ENCODE measurements around the gene HPCAL4. TPM values are rescaled to one million over a fixed set of nuclear protein-coding genes. Genes with fewer than 3 reads are reported as not detected.

Gene HPCAL4
- total and polyA plus RNA-seq, 7 experiments from 2014 or later, result 2.9 to 49.0 (median 12.0) TPM

GRCh38 chr1:39711104-39711965 lies 20.1 kb upstream of the HPCAL4 start:
- H3K4me3 ChIP-seq (ENCODE audit: low read length), result no peak overlapping the region
- no peak overlapping the region for H3K27ac ChIP-seq (ENCODE audit: low read depth, low read length)
- ChIA-PET CTCF (interaction anchor here (0.7 kb wide), 1 partner anchor 302 kb away, joined by 3 read pairs; no protein-coding TSS in a partner anchor), POLR2A (interaction anchor here (1.3 to 1.4 kb wide), 2 partner anchors 20 to 38 kb away, joined by 3 read pairs; partner anchors contain the start of gene HPCAL4)
- no peaks in the 10 kb centered on the region for H3K27me3 ChIP-seq (ENCODE audit: control insufficient read depth in 2 of 2, insufficient read depth in 2 of 2, low read length in 2 of 2)
- Mint-ChIP-seq H3K4me1 (no peaks in the 10 kb centered on the region), H3K4me3 (no peak overlapping the region), H3K9me3 (peaks cover 0 to 3% (median 0%) of the 10 kb centered on the region in 11 donors), H3K27ac (no peak overlapping the region), H3K27me3 (peaks cover 5 to 35% (median 16%) of the 10 kb centered on the region in 5 donors), H3K36me3 (no peaks in the 10 kb centered on the region)
- H3K36me3 ChIP-seq (ENCODE audit: control insufficient read depth in 2 of 3, insufficient read depth in 3 of 3, low read length in 3 of 3), result no peaks in the 10 kb centered on the region
- H3K9me3 ChIP-seq (ENCODE audit: control insufficient read depth in 2 of 3, low read length in 3 of 3), result no peaks in the 10 kb centered on the region
- no peaks in the 10 kb centered on the region for H3K4me1 ChIP-seq (ENCODE audit: control insufficient read depth in 2 of 2, insufficient read depth in 2 of 2, low read length in 2 of 2)
- intact Hi-C loops (cut with micrococcal nuclease), result no loop called here
- ATAC-seq (no peak), DNase-seq (no peak)

- no peak overlapping the region for H3K4me3 ChIP-seq (ENCODE audit: low read length)
- H3K27ac ChIP-seq (ENCODE audit: low read depth, low read length), result no peak overlapping the region
- H3K4me1 ChIP-seq (ENCODE audit: control insufficient read depth in 2 of 2, insufficient read depth in 2 of 2, low read length in 2 of 2), result no peaks in the 10 kb centered on the region
- Mint-ChIP-seq H3K27ac (no peak overlapping the region), H3K36me3 (no peaks in the 10 kb centered on the region), H3K4me3 (no peak overlapping the region), H3K9me3 (peaks cover 0 to 3% (median 0%) of the 10 kb centered on the region in 11 donors), H3K4me1 (no peaks in the 10 kb centered on the region), H3K27me3 (peaks cover 0 to 21% (median 13%) of the 10 kb centered on the region in 5 donors)
- intact Hi-C loops (cut with micrococcal nuclease), result no loop called here
- POLR2A ChIA-PET, result no interaction called here
- no peaks in the 10 kb centered on the region for H3K9me3 ChIP-seq (ENCODE audit: control insufficient read depth in 2 of 3, low read length in 3 of 3)
- CTCF ChIA-PET, result no interaction called here
- no peak for ATAC-seq
- H3K36me3 ChIP-seq (ENCODE audit: control insufficient read depth in 2 of 3, insufficient read depth in 3 of 3, low read length in 3 of 3), result no peaks in the 10 kb centered on the region
- DNase-seq, result no peak
- H3K27me3 ChIP-seq (ENCODE audit: control insufficient read depth in 2 of 2, insufficient read depth in 2 of 2, low read length in 2 of 2), result no peaks in the 10 kb centered on the region
Observed at GRCh38 chr1:39707506-39707905, 16.3 kb upstream of the HPCAL4 start.

- Mint-ChIP-seq H3K36me3 (no peaks in the 10 kb centered on the region), H3K27ac (no peak overlapping the region), H3K27me3 (peaks cover 0 to 31% (median 16%) of the 10 kb centered on the region in 5 donors), H3K9me3 (peaks cover 0 to 3% (median 0%) of the 10 kb centered on the region in 11 donors), H3K4me3 (no peak overlapping the region), H3K4me1 (no peaks in the 10 kb centered on the region)
- Histone ChIP-seq H3K4me1 (ENCODE audit: control insufficient read depth in 2 of 2, insufficient read depth in 2 of 2, low read length in 2 of 2) (no peaks in the 10 kb centered on the region), H3K36me3 (ENCODE audit: control insufficient read depth in 2 of 3, insufficient read depth in 3 of 3, low read length in 3 of 3) (no peaks in the 10 kb centered on the region), H3K27me3 (ENCODE audit: control insufficient read depth in 2 of 2, insufficient read depth in 2 of 2, low read length in 2 of 2) (no peaks in the 10 kb centered on the region), H3K9me3 (ENCODE audit: control insufficient read depth in 2 of 3, low read length in 3 of 3) (no peaks in the 10 kb centered on the region), H3K4me3 (ENCODE audit: low read length) (no peak overlapping the region), H3K27ac (ENCODE audit: low read depth, low read length) (no peak overlapping the region)
- no peak for DNase-seq
- intact Hi-C loops (cut with micrococcal nuclease), result no loop called here
- CTCF ChIA-PET, result interaction anchor here (1.3 kb wide), 1 partner anchor 10 kb away, joined by 4 read pairs; no protein-coding TSS in a partner anchor
- no peak for ATAC-seq
- POLR2A ChIA-PET, result no interaction called here
Observed at GRCh38 chr1:39704757-39705156, 13.5 kb upstream of the HPCAL4 start.

GRCh38 chr1:39701049-39701439 lies 9.8 kb upstream of the HPCAL4 start:
- Mint-ChIP-seq H3K36me3 (no peaks in the 10 kb centered on the region), H3K27ac (no peak overlapping the region), H3K4me1 (no peaks in the 10 kb centered on the region), H3K4me3 (no peak overlapping the region), H3K27me3 (peaks cover 0 to 46% (median 14%) of the 10 kb centered on the region in 5 donors), H3K9me3 (no peaks in the 10 kb centered on the region)
- intact Hi-C loops (cut with micrococcal nuclease), result no loop called here
- Histone ChIP-seq H3K36me3 (ENCODE audit: control insufficient read depth in 2 of 3, insufficient read depth in 3 of 3, low read length in 3 of 3) (no peaks in the 10 kb centered on the region), H3K4me1 (ENCODE audit: control insufficient read depth in 2 of 2, insufficient read depth in 2 of 2, low read length in 2 of 2) (no peaks in the 10 kb centered on the region), H3K9me3 (ENCODE audit: control insufficient read depth in 2 of 3, low read length in 3 of 3) (no peaks in the 10 kb centered on the region), H3K27me3 (ENCODE audit: control insufficient read depth in 2 of 2, insufficient read depth in 2 of 2, low read length in 2 of 2) (no peaks in the 10 kb centered on the region), H3K4me3 (ENCODE audit: low read length) (no peak overlapping the region), H3K27ac (ENCODE audit: low read depth, low read length) (no peak overlapping the region)
- DNase-seq (no peak), ATAC-seq (no peak)
- ChIA-PET CTCF (interaction anchor here (0.6 to 1.7 kb wide), 3 partner anchors 21 to 114 kb away, joined by 3 to 5 read pairs (median 3); no protein-coding TSS in a partner anchor), POLR2A (interaction anchor here (0.8 to 1.2 kb wide), 2 partner anchors 23 to 29 kb away, joined by 3 to 4 read pairs; no protein-coding TSS in a partner anchor)

GRCh38 chr1:39700348-39700747 lies 9.1 kb upstream of the HPCAL4 start:
- Histone ChIP-seq H3K4me1 (ENCODE audit: control insufficient read depth in 2 of 2, insufficient read depth in 2 of 2, low read length in 2 of 2) (no peaks in the 10 kb centered on the region), H3K4me3 (ENCODE audit: low read length) (no peak overlapping the region), H3K27ac (ENCODE audit: low read depth, low read length) (no peak overlapping the region), H3K9me3 (ENCODE audit: control insufficient read depth in 2 of 3, low read length in 3 of 3) (no peaks in the 10 kb centered on the region), H3K36me3 (ENCODE audit: control insufficient read depth in 2 of 3, insufficient read depth in 3 of 3, low read length in 3 of 3) (no peaks in the 10 kb centered on the region), H3K27me3 (ENCODE audit: control insufficient read depth in 2 of 2, insufficient read depth in 2 of 2, low read length in 2 of 2) (no peaks in the 10 kb centered on the region)
- ChIA-PET POLR2A (interaction anchor here (0.8 to 0.9 kb wide), 2 partner anchors 9 to 22 kb away, joined by 3 read pairs; partner anchors contain the start of gene HPCAL4), CTCF (interaction anchor here (1.7 kb wide), 1 partner anchor 27 kb away, joined by 3 read pairs; no protein-coding TSS in a partner anchor)
- no peak for ATAC-seq
- peaks cover 0 to 52% (median 12%) of the 10 kb centered on the region in 5 donors for H3K27me3 Mint-ChIP-seq
- H3K27ac Mint-ChIP-seq, result no peak overlapping the region
- peaks cover 0 to 3% (median 0%) of the 10 kb centered on the region in 7 donors for H3K4me1 Mint-ChIP-seq
- intact Hi-C loops (cut with micrococcal nuclease), result no loop called here
- no peaks in the 10 kb centered on the region for H3K36me3 Mint-ChIP-seq
- no peak for DNase-seq
- no peak overlapping the region for H3K4me3 Mint-ChIP-seq
- no peaks in the 10 kb centered on the region for H3K9me3 Mint-ChIP-seq

- no peaks in the 10 kb centered on the region for H3K9me3 ChIP-seq (ENCODE audit: control insufficient read depth in 2 of 3, low read length in 3 of 3)
- H3K27me3 ChIP-seq (ENCODE audit: control insufficient read depth in 2 of 2, insufficient read depth in 2 of 2, low read length in 2 of 2), result no peaks in the 10 kb centered on the region
- H3K36me3 ChIP-seq (ENCODE audit: control insufficient read depth in 2 of 3, insufficient read depth in 3 of 3, low read length in 3 of 3), result no peaks in the 10 kb centered on the region
- ATAC-seq (no peak), DNase-seq (no peak)
- Mint-ChIP-seq H3K4me1 (peaks cover 0 to 13% (median 0%) of the 10 kb centered on the region in 7 donors), H3K9me3 (no peaks in the 10 kb centered on the region), H3K4me3 (no peak overlapping the region), H3K27me3 (peaks cover 0 to 54% (median 10%) of the 10 kb centered on the region in 5 donors), H3K27ac (no peak overlapping the region), H3K36me3 (no peaks in the 10 kb centered on the region)
- H3K4me3 ChIP-seq (ENCODE audit: low read length), result no peak overlapping the region
- no peak overlapping the region for H3K27ac ChIP-seq (ENCODE audit: low read depth, low read length)
- ChIA-PET POLR2A (no interaction called here), CTCF (no interaction called here)
- no peaks in the 10 kb centered on the region for H3K4me1 ChIP-seq (ENCODE audit: control insufficient read depth in 2 of 2, insufficient read depth in 2 of 2, low read length in 2 of 2)
- intact Hi-C loops (cut with micrococcal nuclease), result no loop called here
Observed at GRCh38 chr1:39699419-39699818, 8.2 kb upstream of the HPCAL4 start.
